ENCODE measurements around the gene USP22.
A peak's percentile ranks its signal among the peaks of the same experiment; 100 is the strongest.

USP22 gene

GRCh38 chr17:21046216-21046615, 3.4 kb upstream of the USP22 start:
- no peak for DNase-seq (ENCODE audit: low read depth)

DNA sequence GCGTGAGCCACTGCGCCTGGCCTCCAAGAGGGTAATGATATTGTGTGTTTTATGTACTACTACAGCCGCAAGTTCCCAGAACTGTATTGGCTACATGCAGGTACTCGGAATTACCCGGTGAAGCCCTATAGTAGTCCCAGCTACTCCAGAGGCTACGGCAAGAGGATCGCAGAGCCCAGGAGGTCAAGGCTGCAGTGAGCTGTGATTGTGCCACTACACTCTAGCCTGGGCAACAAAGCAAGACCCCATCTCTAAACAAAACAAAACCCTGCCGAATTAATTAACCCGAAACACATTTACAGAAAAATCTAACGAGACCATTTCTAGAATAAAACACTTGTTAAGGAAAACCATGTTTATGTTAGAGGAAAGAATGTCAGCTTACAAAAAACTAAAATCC, 2.2 kb upstream of the USP22 start:
- DNase-seq (ENCODE audit: low read depth) = no peak

GRCh38 chr17:21043296-21044232, 753 bp upstream of the USP22 start:
- DNase-seq (ENCODE audit: low read depth) = peak; percentile 98

GRCh38 chr17:21041741-21042457, 912 bp downstream of the USP22 start:
- peak; percentile 66 for DNase-seq (ENCODE audit: low read depth)

DNA sequence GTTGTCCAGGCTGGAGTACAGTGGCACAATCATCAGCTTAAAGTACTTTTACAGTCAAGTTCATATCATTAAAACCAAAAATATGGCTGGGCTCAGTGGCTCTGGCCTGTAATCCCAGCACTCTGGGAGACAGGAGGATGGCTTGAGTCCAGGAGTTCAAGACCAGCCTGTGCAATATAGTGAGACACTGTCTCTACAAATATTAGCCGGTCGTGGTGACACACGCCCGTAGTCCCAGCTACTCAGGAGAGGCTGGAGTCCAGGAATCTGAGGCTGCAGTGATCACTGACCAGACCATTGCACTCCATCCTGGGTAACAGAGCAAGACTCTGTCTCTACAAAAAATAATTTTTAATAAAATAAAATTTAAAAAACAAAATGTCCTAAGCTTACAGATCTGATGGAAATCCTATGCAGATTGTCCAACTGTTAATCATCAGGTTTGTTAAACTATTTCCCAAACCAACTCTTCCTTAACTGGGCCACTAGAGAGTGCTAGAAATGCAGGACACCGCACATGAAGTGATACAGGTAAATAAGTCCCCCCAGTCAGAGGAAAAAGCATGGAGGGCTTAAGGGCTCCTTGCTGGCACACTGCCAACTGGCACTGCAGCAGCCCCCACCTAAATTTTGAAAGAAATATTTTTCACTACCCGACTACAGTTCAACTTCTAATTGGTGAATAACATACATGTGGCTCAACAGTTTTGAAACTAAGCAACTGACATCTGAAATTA, 2.8 kb downstream of the USP22 start:
- DNase-seq (ENCODE audit: low read depth) = no peak

GRCh38 chr17:21037117-21037803, 5.6 kb downstream of the USP22 start:
- DNase-seq (ENCODE audit: low read depth) = no peak

DNA sequence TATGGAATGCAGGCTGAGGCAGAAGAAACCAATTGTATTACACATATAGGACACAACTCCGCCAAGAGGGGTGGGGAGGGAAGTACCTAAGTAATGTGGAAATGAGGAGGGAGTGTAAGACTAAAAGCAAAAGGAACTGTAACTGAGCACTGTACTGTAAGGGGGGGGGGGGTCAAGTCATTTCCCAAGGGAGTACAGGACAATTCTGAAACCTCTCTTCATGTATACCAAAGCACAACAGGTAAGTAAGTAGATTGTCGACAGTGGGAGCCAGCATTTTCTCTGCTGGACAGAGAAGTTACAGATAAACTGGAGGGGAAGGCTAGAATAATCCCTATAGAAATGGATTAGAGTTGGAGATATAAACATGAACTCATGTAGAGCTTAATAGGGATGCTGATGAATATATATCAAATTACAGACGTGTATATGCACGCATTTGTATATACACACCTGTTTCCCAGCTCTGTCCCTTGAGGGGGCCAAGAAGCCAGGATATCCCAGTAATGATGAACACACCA, 6.4 kb downstream of the USP22 start:
- no peak for DNase-seq (ENCODE audit: low read depth)

- DNase-seq (ENCODE audit: low read depth) = no peak
Measured at GRCh38 chr17:21035406-21035805, 7.4 kb downstream of the USP22 start.

DNA sequence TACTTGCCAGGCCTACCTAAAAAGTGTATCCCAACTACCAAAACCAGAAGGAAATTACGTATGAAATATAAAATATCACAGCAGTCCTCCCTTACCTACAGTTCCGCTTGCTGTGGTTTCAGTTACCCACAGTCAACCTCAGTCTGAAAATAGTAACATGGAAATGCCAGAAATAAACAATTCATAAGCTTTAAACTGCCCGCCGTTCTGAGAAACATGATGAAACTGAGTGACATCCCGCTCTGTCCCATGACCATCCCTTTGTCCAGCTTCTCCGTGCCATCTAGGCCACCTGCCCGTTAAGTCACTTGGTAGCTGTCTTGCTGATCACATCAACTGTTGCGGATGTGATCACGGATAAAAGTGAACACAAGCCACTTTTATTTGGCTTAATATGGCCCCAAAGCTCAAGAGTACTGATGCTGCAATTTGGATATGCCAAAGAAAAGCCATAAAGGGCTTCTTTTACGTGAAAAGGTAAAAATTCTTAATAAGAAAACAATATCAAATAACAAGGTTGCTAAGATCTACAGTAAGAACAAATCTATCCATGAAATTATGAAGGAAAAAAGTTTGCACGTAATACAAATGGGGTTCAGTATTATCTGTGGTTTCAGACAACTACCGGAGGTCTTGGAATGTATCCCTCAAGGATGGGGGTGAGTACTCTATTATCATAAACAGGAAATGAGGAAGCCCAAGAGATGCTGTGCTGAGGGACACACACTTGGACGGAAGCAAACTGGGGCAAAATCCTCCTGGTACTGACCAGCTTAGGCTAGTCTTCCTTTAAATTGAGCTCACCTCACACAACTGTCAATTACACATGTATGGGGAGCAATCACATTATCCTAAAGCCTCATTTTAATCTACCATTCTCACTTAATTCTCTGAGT, 8.2 kb downstream of the USP22 start:
- no peak for DNase-seq (ENCODE audit: low read depth)

DNA sequence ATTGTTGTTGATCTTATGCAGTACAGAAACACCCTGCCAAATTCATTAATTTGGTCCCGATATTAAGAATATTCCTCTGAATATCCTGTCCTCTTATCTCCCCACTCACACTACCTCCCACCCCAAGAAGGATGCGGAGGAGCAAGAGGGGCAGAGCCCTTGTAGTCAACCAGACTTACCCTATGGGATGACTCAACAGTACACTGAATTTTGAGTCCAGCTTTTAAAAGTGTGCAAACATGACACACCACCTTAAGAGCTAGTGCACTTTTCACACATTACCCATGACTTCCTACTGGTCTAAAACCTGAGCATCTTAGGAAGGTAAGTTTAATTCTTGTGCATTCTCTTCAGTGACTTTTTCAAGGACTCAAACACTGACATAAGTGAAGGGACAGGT, 9.5 kb downstream of the USP22 start:
- DNase-seq (ENCODE audit: low read depth) = no peak

DNA sequence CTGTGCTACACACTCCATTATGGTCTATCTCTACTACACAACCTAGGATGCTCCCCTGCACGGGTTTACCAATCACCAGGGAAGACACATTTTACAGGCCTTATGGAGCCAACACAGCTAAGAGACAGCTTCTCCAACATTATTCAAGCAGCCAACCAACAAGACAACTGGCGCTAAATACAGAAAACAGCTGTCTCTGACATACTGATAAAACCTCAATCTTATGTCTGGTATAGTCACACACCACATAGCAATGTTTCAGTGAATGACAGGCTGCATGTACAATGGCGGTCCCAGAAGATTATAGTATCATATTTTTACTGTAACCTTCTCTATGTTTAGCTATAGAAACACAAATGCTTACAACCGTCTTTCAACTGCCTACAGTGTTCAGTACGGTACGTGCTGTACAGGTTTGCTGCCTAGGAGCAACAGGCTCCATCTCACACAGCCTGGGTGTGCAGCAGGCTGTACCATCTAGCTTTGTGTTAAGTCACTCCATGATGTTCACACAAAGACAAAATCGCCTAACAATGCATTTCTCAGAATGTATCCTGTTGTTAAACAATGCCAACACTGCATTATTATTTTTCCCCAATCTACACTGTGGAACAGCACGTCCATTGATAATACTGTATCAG, 10.9 kb downstream of the USP22 start:
- DNase-seq (ENCODE audit: low read depth) = no peak

DNA sequence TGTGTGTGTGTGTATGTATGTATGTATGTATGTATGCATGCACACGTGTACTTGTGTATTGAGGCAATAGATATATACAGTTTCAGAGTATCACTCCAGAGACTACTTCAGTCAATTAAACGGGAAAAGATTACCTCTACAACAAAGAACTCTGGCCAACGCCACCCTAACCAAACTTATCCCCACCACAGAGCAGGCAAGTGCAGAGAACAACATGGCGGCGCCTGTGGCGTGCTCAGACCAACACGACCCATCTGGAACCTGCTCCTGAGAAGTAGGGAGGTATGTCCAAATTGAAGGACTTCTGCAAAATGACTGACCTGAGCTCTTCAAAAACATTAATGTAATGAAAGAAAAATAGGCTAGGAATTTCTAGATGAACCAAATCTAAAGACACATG, 12.4 kb downstream of the USP22 start:
- no peak for DNase-seq (ENCODE audit: low read depth)

- DNase-seq (ENCODE audit: low read depth) = no peak
Measured at GRCh38 chr17:21029515-21029914, 13.3 kb downstream of the USP22 start.

GRCh38 chr17:21029036-21029435, 13.8 kb downstream of the USP22 start:
- DNase-seq (ENCODE audit: low read depth) = peak; percentile 59

- DNase-seq (ENCODE audit: low read depth) = no peak
Measured at GRCh38 chr17:21028192-21028591, 14.6 kb downstream of the USP22 start.

- DNase-seq (ENCODE audit: low read depth) = no peak
Measured at GRCh38 chr17:21027031-21027430, 15.8 kb downstream of the USP22 start.

- DNase-seq (ENCODE audit: low read depth) = no peak
Measured at GRCh38 chr17:21025451-21025850, 17.4 kb downstream of the USP22 start.

- DNase-seq (ENCODE audit: low read depth) = no peak
Measured at GRCh38 chr17:21024024-21024423, 18.8 kb downstream of the USP22 start.

DNA sequence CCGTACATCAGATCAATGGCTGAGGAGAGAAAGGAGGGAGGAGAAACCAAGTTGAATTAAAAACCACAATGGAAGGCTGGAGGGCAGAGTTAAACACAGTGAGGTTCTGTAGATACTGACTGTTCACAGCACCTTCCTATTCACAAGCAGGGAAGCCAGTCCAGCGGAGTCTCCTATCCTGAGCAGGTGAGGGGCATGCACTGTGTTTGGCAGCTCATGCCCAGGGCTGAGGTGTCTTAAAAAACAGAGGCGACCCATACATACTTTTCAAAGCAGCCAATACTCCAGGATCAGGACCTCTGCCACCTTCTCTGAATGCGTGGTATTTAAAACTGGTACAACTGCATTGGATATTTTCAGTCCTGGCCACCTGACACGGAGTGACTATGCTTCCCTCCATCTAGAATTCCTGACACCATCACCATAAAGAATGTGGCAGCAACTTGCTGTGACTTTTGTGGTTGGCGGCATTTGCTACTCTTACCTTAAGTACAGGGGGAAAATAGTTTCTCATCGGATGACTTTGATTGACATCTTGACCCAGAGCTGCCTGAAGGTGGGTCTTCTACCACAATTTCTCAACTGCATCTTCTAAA, 21.5 kb downstream of the USP22 start:
- no peak for DNase-seq (ENCODE audit: low read depth)

GRCh38 chr17:21020622-21021021, 22.2 kb downstream of the USP22 start:
- DNase-seq (ENCODE audit: low read depth) = no peak
